Lower leg skin (tissue), 3 donors: Measurements from ENCODE around the gene FAXDC2.

ENCODE experiments used
- CTCF ChIP-seq, 3 donors: fragments of 450-650 bp; IDR thresholded peaks; one replicate each; pipeline ENCODE4 v1.5.1; 2016; ENCODE audit warnings: antibody characterized with exemption in 3 of 3, mild to moderate bottlenecking in 3 of 3, moderate library complexity in 2 of 3
- POLR2A ChIP-seq, 2 donors: fragments of 450-650 bp; IDR thresholded peaks; one replicate each; pipeline ENCODE4 v1.6.1; 2016 to 2017; ENCODE audit warnings: antibody characterized with exemption in 2 of 2, mild to moderate bottlenecking in 1 of 2, moderate library complexity in 1 of 2

GRCh38 chr5:154811653-154812465, 38.5 kb downstream of the FAXDC2 start:
- TF ChIP-seq CTCF (IDR thresholded peaks at IDR 0.05) (peak in 1 of 3 donors; percentile 54), POLR2A (IDR thresholded peaks at IDR 0.05) (no peak)
